ENCODE measurements around the gene LRP4. TPM values are rescaled to one million over a fixed set of nuclear protein-coding genes. Genes with fewer than 3 reads are reported as not detected.
A peak's percentile ranks its signal among the peaks of the same experiment; 100 is the strongest.

LRP4 gene
- total RNA-seq, 1 experiment from 2014 or later: 7.2 TPM

DNA sequence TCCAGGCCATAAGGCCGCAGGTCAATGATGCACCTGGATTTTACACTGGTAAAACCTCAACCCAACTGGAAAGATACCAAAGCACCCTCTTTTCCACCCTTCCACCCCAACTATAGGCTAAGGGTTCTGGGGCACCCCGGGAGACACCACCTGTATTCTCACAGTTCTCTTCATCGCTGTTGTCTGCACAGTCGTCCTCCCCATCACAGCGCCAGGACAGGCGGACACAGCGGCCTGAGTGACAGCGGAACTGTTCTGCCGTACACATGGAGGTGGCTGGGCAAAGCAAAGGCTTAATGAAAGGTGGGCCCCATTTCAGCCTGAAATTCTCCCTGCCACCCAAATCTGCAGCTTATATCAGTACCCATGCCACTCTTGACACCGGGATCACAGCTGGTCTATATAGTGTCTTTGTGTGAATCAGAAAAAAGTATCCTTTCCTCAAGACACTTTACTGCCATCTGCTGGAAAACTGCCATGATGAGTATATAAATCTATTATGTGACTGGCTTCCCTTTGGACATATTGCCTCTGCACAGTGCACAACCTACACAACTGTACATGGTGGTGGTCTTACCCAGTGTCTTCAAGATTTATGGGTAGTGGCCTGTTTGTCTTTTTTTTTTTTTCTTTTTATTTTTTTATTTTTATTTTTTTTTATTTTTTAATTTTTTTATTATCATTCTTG is 21.5 kb downstream of the LRP4 start:
- DNase-seq (ENCODE audit: low spot score): peak; percentile 49

DNA sequence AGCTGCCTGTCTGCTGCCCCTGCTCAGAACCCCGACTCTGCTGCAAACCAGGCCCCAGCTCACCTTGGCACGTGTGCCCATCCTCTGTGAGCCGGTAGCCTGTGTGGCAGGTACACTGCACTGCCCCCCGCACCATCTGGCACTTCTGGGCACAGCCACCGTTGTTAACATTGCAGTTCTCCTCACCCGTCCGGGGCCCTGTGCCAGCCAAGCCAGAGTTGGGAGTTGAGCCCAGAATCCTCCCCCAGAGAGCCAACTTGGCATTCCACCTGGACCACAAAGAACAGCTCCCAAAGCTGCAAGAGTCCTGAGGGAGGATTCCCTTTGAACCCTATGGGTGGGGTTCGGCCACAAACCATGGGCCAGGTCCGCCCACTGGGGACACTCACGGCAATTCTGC is 22.5 kb downstream of the LRP4 start:
- in situ Hi-C loops (cut with HindIII; ENCODE audit: low sequenced_read_pairs): no loop called here
- DNase-seq (ENCODE audit: low spot score): peak; percentile 92

More for the DNA sequence above, 21.5 kb downstream of the LRP4 start:
- in situ Hi-C loops (cut with HindIII; ENCODE audit: low sequenced_read_pairs): no loop called here

DNA sequence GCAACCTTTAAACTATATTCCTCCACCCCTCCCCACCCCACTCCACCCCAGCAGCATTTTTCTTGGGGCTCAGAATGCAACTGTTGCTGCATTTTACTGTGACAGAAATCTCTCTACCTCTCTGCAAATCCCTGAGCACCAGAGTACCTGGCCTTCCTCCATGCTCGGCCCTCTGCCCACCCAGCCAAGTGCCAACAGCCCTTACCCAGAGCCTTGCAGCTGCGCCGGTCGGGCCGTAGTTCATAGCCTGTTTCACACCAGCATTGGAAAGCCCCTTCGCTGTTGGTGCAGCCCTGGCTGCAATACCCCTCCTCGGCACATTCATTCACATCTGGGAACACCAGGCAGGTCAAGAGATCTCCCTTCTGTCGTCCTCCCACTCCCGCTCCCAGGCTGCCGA is 23.4 kb downstream of the LRP4 start:
- peak; percentile 61 for DNase-seq (ENCODE audit: low spot score)
- in situ Hi-C loops (cut with HindIII; ENCODE audit: low sequenced_read_pairs): no loop called here

DNA sequence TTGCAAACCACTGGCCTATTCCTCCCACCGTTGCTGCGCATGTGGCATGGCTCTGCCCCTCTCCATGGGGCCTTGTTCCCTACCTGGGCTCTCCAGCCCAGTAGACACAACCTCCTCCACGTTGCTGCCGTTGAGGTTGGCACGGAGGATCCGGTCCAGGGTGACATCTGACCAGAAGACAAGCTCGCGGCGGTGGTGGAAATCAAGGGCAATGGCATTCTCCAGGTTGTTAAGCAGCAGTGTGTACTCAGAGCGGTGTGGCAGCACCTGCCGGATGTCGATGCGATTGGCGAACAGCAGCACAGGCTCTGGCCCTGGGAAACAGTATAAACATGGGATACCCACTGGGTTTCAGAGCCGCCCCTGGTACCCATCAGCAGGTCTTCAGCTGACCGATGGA is 23.8 kb downstream of the LRP4 start:
- DNase-seq (ENCODE audit: low spot score): no peak
- in situ Hi-C loops (cut with HindIII; ENCODE audit: low sequenced_read_pairs): no loop called here

DNA sequence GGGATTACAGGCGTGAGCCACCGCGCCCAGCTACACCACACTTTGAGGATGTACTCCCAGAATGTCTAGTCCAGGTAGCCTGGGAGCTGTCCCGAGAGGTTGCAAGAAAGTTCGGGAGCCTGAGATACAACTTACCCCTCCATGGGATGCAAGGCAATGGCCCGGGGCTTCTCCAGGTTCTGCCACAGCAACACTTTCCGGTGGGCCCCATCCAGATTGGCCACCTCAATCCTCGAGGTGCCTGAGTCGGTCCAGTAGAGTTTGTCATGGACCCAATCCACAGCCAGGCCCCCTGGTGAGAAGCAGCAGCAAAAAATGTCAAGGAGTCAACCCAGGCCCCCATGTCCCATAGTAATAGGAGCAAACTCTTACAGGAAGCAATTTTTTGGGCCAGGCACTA is 25.5 kb downstream of the LRP4 start:
- no peak for DNase-seq (ENCODE audit: low spot score)
- in situ Hi-C loops (cut with HindIII; ENCODE audit: low sequenced_read_pairs): no loop called here

DNA sequence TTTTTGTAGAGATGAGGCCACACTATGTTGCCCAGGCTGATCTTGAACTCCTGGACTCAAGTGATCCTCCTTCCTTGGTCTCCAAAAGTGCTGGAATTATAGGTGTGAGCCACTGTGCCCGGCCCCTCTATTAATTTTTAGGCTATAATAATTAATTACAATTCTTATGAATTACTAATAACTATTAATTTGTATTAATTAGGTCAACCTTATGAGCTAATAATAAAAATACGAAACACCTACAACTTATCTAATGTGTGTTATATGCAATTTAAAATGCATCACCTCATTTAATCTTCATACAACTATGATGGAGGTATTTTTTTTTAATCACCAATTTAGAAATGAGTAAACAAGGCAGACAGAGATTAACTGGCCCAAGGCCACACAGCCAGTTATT is 26.2 kb downstream of the LRP4 start:
- no peak for DNase-seq (ENCODE audit: low spot score)

DNA sequence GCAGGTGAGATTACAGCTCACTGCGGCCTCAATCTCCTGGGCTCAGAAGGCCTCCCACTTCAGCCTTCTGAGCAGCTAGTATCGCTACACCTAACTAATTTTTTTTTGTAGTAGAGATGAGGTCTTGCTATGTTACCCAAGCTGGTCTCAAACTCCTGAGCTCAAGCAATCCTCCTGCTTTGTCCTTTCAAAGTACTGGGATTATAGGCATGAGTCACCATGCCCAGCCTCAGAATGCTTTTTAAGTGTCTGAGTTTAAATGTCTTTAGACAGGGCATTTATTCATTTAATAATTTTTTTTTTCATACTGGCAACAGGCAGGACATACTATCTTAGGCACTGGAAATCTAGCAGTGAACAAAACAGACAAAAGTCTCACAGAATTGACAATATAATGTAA is 27.7 kb downstream of the LRP4 start:
- DNase-seq (ENCODE audit: low spot score): no peak

More for the DNA sequence above, 26.2 kb downstream of the LRP4 start:
- in situ Hi-C loops (cut with HindIII; ENCODE audit: low sequenced_read_pairs): no loop called here

DNA sequence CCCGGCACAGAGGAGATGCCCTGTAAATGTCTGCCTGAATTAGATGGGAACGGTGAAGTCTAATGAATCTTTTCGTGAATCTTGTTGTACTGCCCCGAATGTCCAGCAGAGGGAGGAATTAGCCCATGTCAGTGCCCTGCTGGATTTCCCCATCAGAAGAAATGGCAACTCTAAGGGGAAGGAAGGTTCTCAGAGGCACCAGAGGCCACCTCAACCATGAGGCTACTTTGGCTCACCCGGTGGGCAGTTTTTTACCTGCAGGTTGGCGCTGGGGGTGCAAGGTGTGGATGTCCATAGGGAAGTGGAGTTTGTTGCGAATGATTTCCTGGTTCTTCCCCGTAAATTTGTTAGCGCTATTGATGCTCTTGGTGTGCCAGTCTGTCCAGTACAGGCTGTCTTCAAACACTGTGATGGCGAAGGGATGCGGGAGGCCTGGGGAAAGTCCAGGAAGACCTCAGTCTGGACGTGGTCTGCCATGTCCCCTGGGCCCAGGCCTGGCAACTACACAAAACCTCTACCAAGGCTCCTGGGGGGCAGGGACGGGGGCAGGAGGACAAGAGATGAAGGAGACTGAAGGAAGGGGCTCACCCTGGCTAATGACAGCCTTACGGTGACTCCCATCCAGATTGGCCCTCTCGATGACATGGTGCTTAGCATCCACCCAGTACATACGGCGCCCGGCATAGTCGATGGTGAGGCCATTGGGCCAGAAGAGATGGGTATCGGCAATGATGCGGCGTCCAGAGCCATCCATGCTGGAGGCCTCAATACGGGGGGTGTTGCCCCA is 28.5 kb downstream of the LRP4 start:
- peak; percentile 93 for DNase-seq (ENCODE audit: low spot score)
- in situ Hi-C loops (cut with HindIII; ENCODE audit: low sequenced_read_pairs): no loop called here

More for the DNA sequence above, 27.7 kb downstream of the LRP4 start:
- in situ Hi-C loops (cut with HindIII; ENCODE audit: low sequenced_read_pairs): no loop called here

DNA sequence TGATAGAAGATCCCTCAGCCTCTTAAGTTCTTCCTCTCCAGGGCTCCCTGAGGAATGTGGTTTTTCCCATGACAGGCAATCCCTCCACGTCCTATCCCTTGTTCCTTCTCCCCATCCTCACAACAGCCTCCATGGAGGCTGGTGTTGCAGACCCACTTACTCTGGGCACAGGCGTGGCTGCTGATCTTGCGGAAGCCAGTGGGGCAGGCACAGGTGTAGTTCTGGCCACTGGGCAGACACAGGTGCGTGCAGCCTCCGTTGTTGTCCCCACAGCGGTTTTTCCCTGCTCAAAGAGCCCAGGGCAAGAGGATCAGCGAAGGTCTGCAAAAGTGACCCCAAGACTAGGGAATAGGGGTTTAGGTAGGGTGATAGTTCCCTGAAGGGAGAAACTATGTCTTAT is 29.1 kb downstream of the LRP4 start:
- DNase-seq (ENCODE audit: low spot score): no peak
- in situ Hi-C loops (cut with HindIII; ENCODE audit: low sequenced_read_pairs): no loop called here

DNA sequence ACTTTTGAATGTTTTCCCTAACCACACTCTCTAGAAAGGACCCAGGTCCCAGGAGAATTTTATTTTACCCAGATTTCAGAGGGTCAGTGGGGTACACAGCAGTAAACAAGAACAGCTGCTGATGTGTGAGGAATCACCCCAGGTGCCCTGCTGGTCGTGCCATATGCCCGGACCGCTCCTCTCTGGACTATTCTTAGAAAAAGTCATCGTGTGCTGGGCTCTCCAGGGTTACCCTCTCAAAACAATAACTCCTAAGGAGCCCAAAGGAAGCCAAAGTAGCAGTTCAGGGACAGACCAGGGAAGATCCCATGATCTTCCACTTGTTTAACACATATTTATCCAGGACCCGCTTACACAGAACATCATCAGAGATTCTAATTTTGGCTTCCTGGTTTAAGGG is 29.7 kb downstream of the LRP4 start:
- in situ Hi-C loops (cut with HindIII; ENCODE audit: low sequenced_read_pairs): no loop called here
- DNase-seq (ENCODE audit: low spot score): peak; percentile 62

DNA sequence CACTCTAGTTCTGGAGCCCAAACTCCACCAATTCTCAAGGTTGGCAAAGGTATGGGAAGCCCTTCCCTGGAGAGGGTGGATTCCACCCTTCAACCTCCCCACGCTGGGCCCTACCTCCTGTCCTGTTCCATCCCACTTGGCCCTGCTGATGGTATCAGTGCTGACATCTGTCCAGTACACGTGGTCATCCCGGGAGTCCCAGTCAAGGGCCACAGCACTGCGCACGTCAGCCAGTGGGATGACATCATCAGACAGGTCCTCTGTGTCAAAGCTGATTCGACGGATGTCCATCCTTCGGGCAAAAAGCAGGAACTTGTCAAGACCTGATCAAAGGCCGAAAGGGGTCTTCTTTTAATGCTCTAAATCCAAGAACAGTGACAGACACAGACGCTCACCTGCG is 32.1 kb downstream of the LRP4 start:
- in situ Hi-C loops (cut with HindIII; ENCODE audit: low sequenced_read_pairs): no loop called here
- DNase-seq (ENCODE audit: low spot score): no peak

DNA sequence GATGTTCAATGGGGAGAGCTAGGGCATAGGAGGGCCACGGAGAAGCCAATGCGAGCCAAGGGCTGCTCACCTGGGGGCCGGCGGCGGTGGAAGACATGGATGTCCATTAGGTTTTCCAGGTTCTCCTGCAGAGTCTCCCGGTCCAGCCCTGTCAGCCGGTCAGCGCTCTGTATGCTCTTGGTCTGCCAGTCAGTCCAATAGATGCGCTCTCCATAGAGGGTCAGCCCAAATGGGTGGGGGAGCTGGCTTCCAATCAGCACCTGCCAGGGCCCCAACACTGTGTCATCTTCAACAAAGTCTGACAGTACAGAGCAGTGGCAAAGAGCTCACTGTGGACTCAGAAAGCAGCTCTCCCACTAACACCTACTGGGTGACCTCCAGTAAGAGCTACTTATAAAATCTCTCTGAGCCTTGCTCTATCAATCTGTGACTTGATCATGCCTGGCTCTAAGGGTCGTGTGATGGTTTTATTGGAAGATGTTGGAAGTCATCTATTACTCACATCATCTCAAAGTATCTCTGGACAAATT is 39.2 kb downstream of the LRP4 start:
- no peak for DNase-seq (ENCODE audit: low spot score)
- in situ Hi-C loops (cut with HindIII; ENCODE audit: low sequenced_read_pairs): no loop called here

DNA sequence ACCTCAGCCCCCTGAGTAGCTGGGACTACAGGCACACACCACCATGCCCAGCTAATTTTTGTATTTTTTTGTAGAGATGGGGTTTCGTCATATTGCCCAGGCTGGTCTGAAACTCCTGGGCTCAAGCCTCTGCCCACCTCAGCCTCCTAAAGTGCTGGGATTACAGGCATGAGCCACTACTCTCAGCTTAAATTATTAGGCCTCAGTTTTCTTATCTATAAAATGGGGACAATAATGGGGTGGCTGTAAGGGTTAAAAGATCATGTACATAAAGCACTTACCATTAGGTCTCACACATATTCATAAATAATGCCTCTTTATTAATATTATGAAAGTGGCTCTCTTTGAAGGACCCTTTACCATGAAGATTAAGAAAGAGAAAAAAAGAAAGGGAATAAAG is 40.8 kb downstream of the LRP4 start:
- no peak for DNase-seq (ENCODE audit: low spot score)
- in situ Hi-C loops (cut with HindIII; ENCODE audit: low sequenced_read_pairs): no loop called here

DNA sequence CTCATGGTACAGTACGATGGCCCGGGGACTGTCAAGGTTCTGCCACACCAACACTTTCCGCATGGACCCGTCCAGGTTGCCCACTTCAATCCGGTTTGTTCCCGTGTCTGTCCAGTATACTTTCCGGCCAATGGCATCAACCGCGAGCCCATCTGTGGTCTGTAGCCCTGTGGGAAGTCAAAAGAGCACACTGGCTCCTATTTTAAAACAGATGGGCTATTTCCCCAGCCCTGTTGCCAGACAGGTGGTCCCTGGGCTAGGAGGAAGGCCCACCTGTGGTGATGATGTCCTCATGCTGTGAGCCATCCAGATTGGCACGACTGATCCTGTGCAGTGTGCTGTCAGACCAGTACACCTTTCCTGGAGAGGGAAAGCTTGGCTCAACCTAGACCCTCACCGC is 41.9 kb downstream of the LRP4 start:
- DNase-seq (ENCODE audit: low spot score): peak; percentile 97
- in situ Hi-C loops (cut with HindIII; ENCODE audit: low sequenced_read_pairs): no loop called here

DNA sequence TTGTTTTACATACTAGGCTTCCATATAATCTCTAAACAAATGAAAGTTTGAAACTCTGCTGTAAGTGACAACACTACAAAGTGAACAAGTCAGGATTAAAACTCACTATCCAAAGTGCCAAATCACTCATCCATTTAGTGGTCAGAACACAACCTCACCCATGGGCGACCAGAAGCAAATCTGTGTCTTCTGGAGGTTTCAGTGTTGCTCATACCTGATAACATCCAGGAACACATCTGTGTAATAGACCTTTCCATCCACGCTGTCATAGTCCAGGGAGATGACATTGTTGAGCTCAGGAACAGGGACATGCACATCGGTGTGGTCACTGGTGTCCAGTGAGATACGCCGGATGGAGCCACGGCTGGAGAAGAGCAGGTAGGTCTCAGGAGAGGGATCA is 43.8 kb downstream of the LRP4 start:
- in situ Hi-C loops (cut with HindIII; ENCODE audit: low sequenced_read_pairs): no loop called here
- no peak for DNase-seq (ENCODE audit: low spot score)

DNA sequence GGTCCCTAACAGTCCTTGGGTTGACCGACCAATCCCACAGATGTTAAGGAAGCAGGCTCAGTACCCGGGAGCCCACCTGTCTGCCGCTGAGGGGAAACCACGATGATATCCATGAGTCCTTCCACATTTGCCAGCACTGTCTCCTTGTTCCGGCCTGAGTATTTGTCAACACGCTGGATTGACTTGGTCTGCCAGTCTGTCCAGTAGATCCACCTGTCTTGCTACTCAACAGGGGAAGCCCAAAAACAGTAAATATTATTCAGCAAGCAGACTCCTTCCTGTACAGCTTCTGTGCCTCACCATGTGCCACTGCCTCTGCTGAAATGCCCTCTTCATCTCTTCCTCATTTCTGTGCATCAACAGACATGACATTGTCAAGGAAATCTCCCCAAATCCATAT is 49.4 kb downstream of the LRP4 start:
- in situ Hi-C loops (cut with HindIII; ENCODE audit: low sequenced_read_pairs): no loop called here
- DNase-seq (ENCODE audit: low spot score): no peak

DNA sequence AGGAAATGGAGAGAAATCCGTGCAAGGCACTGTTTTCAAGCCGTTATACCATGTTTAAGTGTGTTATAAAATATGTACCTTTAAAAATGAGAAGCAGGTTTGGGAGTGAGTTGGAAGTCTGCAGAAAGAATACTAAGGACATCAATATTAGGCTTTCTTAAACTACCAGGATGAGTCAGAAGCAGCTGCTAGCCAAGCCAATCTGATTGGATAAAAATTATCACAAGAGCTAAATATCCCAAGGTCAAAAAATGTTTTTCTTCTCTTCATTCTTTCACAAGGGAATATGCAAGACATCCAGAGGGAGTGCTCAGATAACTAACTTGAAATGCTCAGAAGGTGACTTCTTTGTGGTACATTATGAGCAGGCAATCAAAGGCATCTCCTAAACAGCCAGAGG is 53.0 kb downstream of the LRP4 start:
- in situ Hi-C loops (cut with HindIII; ENCODE audit: low sequenced_read_pairs): no loop called here

DNA sequence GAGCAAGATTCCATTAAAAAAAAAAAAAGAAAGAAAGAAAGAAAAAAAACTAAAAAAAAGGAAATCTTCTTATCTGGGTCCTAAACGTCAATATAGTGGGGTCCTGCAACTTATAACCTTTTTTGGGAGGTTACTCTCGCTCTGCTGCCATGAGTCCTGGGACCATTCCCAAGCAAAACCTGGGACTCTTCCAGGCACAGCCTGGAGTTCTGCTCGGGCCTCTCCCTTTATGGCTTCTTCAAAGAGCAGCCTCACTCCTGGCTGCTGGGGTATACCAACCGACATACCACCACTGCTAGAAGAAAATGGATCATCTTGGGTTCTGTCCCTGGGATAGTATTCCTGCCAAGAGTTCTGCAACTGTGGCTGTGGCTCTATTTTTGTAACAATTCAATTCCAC is 58.1 kb downstream of the LRP4 start:
- in situ Hi-C loops (cut with HindIII; ENCODE audit: low sequenced_read_pairs): no loop called here

More for the DNA sequence above, 53.0 kb downstream of the LRP4 start:
- DNase-seq (ENCODE audit: low spot score): no peak

DNA sequence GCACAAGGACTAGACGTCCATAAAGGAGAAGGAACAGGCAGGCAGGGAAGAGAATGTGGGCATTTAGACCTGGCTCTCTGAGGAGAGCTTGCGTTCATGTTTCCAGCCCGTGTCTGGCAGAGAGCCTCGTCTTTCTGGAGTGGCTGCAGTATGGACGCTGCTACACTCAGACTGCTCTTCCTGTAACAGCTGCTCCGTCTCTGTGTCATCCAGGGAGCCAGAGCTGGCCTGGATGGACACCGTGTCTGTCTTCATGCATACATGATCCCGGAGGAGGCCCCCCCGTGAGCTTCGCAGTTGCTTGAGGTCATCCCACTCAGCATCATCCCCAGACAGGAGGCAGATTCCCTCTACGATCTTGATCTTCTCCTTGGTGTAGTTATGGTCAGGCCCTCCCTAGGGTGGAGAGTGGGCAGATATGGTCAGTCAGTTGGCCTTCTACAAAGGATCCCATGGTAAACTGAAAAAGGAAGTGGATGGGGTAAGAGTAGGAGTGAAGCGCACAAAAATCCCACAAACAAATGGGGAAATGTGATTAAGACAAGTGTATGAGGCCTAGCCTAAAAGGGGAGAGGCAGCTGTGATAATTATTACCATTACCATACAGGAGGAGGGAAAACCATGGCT is 59.3 kb downstream of the LRP4 start:
- in situ Hi-C loops (cut with HindIII; ENCODE audit: low sequenced_read_pairs): no loop called here

More for the DNA sequence above, 58.1 kb downstream of the LRP4 start:
- DNase-seq (ENCODE audit: low spot score): no peak

DNA sequence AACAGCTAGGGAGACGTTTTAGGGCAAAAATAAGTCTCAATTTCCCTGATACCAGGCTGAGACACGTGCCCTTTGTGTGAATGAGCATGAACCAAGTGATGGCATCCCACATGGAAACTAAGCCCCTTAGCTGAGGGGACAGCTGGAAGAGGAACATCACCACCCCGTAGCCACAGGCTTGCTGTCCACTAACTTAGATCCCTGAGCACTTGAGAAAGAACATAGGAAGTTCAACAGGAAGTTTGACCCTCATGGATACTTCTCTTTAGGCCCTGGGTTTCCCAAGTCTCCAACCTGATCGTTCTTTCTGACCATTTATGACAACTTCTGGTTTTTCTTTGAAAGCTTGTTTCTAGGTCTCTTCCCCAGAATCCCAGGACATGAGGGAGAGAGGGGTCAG is 60.7 kb downstream of the LRP4 start:
- no peak for DNase-seq (ENCODE audit: low spot score)
- in situ Hi-C loops (cut with HindIII; ENCODE audit: low sequenced_read_pairs): no loop called here

More for the DNA sequence above, 59.3 kb downstream of the LRP4 start:
- DNase-seq (ENCODE audit: low spot score): no peak

Measured in G401 (cell line).